RWPE1 (cell line): Measurements from ENCODE around the gene CCDC194.

Source experiments
- CTCF ChIA-PET: fragments of 350-600 bp; sonication (Branson Sonifier 250); formaldehyde crosslinking; extraction: SDS; loops from one replicate; lab custom pipeline; 2021; lab: Yijun Ruan, JAX
- POLR2A ChIA-PET: fragments of 400-600 bp; formaldehyde crosslinking; extraction: SDS; loops from one replicate; lab custom pipeline; 2020; ENCODE audit warnings: antibody characterized with exemption; ENCODE audit not compliant: low non-redundant PET; lab: Yijun Ruan, JAX
- DNase-seq: peaks from one replicate; pipeline ENCODE4 v3.0.0; 2012; ENCODE audit warnings: low spot score
- H3K27ac ChIP-seq: fragments of 450-650 bp; 2 replicates; pipeline ENCODE4 v1.5.1; 2017
- TF ChIP-seq, protein P1 (sequence below): fragments of 450-650 bp; conservative IDR thresholded peaks from 2 replicates; pipeline ENCODE4 v1.5.1; 2017; ENCODE audit warnings: low read depth, mild to moderate bottlenecking

The CCDC194 gene

DNA sequence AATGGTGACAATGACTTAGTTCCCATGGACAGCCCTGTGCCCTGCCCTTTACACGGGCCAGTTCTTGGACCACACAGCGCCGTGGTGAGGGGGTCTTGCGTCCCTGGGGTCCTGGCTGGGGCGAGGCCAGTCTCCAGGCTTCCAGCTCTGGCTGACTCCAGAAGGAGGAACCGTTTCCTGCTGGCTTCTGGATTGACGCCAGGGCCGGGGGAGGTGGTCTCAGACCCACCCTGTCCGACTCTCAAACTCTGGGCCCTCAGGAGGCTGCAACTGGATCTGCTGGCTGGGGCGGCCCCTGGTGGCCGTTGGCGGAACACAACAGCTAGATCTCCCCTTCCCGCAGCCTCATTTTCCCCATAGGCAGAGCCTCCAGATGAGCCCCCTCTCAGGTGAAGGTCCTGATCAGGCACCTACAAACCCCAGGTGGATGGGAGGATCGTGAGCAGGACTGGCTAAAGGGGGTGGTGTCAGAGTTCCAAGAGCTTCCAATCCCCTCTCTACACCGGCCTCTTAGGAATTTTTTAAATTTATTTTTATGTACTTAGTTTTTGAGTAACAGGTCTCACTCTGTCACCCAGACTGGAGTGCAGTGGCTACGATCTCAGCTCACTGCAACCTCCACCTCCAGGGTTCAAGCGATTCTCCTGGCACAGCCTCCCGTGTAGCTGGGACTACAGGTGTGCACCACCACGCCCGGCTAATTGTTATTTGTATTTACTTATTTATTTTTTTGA is 8.0 kb downstream of the CCDC194 start:
- H3K27ac ChIP-seq, result no peak overlapping the region
- peak; percentile 66 for DNase-seq
- CTCF ChIA-PET, result interaction anchor here (0.6 to 1.5 kb wide), 13 partner anchors 9 to 707 kb away, joined by 3 to 12 read pairs (median 4); partner anchors contain the start of genes ANO8, MRPL34 and MVB12A
- TF ChIP-seq, protein P1, sequence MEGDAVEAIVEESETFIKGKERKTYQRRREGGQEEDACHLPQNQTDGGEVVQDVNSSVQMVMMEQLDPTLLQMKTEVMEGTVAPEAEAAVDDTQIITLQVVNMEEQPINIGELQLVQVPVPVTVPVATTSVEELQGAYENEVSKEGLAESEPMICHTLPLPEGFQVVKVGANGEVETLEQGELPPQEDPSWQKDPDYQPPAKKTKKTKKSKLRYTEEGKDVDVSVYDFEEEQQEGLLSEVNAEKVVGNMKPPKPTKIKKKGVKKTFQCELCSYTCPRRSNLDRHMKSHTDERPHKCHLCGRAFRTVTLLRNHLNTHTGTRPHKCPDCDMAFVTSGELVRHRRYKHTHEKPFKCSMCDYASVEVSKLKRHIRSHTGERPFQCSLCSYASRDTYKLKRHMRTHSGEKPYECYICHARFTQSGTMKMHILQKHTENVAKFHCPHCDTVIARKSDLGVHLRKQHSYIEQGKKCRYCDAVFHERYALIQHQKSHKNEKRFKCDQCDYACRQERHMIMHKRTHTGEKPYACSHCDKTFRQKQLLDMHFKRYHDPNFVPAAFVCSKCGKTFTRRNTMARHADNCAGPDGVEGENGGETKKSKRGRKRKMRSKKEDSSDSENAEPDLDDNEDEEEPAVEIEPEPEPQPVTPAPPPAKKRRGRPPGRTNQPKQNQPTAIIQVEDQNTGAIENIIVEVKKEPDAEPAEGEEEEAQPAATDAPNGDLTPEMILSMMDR, result peak; percentile 95
- POLR2A ChIA-PET, result interaction anchor here (0.6 kb wide), 1 partner anchor 82 kb away, joined by 3 read pairs; no protein-coding TSS in a partner anchor

DNA sequence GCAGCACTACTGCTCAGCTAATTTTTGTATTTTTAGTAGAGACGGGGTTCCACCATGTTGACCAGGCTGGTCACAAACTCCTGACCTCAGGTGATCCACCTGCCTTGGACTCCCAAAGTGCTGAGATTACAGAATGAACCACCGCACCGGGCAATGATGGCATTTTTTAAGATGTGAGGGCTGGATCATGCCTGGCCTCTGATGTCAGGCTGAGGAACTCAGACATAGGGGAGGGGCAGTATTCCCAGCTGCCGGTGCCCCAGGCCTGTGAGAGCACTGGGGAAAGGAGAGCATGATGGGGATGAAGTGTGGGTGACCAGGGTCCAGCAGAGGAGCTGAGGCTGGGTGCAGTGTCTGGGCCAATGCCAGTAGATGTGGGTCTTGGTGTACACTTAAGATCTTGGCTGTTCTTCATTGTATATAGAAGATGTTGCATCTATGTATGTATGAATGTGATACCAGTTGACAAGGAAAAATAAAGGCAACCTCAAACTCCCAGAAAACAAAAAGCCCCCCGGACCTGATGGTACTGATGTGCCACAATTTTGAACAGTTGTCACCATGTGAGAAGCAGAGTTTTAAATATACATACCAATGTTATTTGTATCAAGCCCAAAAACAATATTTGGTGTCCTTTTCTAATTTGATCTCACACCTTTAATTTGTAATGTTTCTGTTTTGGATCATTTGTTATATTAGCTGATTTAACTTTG is 13.4 kb downstream of the CCDC194 start:
- CTCF ChIA-PET, result interaction anchor here (0.6 to 1.1 kb wide), 2 partner anchors 14 to 59 kb away, joined by 3 read pairs; no protein-coding TSS in a partner anchor
- H3K27ac ChIP-seq, result no peak overlapping the region
- TF ChIP-seq, protein P1, result no peak
- POLR2A ChIA-PET, result no interaction called here
- no peak for DNase-seq

DNA sequence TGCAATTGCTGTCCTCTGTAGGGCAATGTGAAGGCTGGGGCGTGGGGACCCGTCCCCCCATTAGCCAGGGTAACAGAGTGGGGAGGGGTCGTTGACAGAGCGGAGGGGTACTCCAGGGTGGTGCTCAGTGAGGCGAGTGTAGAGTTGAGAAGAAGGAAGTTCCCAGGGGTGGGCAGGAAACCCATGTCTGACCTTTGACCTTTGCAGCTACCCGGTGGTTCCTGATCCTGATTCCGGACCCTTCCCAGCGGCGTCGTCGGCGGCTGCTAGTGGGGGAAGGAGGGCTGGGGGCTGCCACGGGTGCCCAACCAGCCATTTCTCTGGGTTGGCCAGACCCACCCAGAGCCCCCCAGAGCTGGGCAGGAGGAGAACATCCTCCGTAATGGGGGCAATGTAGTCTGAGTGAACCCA is 14.8 kb downstream of the CCDC194 start:
- ChIA-PET POLR2A (no interaction called here), CTCF (no interaction called here)
- H3K27ac ChIP-seq, result no peak overlapping the region
- DNase-seq, result no peak
- TF ChIP-seq, protein P1, result no peak

DNA sequence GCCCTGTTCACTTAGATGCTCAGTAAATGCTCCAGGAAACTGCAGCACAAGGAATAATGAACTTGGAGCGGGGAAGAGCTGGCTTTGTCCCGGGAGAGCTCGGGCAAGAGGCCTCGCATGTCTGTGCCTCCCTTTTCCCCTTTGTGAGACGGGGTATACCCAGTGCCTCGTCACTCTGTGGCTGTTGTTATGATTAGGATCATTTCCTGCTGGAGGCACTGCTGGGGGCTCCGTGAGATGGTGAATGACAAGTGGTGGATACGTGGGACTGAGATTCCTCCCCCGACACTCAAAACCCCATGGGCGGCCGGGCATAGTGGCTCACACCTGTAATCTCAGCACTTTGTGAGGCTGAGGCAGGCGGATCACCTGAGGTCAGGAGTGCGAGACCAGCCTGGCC is 15.7 kb downstream of the CCDC194 start:
- H3K27ac ChIP-seq, result no peak overlapping the region
- ChIA-PET POLR2A (no interaction called here), CTCF (no interaction called here)
- TF ChIP-seq, protein P1, result no peak
- no peak for DNase-seq

DNA sequence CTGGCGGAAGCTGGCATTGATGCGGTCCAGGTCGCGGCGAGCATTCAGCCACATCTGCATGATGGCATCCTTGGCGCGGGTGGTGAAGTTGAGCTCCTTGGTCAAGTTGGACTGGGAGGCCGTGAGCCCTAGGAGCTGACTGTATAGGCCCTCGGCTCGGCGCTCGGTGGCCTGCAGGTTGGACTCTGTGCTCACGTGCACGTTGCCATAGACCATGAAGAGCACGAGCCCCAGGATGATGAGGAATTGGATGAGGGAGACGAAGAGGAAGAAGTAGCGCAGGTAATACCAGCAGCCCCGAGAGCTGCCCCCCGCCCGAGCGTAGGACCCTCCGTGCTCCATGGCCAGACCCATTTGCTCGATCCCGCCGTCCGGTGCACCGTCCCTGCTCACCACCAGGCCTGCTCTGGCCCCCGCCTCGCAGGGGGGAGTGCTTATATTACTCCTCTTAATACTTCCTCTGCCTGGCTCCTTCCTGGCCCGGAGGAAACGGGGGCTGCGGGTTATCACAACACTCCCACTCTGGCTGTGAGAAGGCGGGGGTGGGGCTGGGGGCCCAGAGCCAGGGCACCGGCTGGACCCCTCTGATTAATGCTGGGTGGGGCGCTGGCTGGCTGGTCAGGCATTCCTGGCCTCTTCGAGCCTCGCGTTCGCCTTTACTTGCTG is 16.9 kb downstream of the CCDC194 start, which contains the start of gene PLVAP:
Gene PLVAP, minus strand, starts transcription at position 408 of the 666 bp plus-strand sequence. Its CDS starts 54 bp downstream, at position 354.
- no peak for DNase-seq
- no peak within 1 kb of the TSS for H3K27ac ChIP-seq
- TF ChIP-seq, protein P1, result no peak
- ChIA-PET POLR2A (no interaction called here), CTCF (no interaction called here)

DNA sequence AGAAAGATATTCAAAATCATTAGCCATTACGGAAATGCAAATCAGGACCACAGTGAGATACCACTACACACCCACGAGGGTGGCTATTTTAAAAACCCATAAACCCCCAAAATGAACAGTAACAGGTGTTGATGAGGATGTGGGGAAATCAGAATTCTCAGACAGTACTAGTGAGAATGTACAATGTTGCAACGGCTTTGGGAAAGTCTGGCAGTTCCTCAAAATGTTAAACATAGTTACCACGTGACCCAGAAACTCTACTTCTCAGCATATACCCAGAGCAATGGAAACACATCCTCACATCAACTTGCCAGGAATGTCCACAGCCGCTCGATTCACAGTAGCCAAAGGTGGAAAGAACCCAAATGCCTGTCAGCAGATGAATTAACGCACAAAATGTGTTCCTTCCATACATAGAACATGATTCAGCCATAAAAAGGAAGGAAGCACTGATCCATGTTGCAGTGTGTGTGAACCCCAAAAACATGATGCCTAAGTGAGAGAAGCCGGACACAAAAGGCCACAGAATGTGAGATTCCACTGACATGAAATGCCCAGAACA is 23.9 kb downstream of the CCDC194 start:
- H3K27ac ChIP-seq, result no peak overlapping the region
- CTCF ChIA-PET, result interaction anchor here (0.7 kb wide), 1 partner anchor 123 kb away, joined by 4 read pairs; no protein-coding TSS in a partner anchor
- POLR2A ChIA-PET, result no interaction called here
- TF ChIP-seq, protein P1, result no peak
- no peak for DNase-seq
